IMR-90 (cell line): ENCODE data around the gene HJURP. TPM values are rescaled to one million over a fixed set of nuclear protein-coding genes. Genes with fewer than 3 reads are reported as not detected.

Experiments
- ATAC-seq: fragments of 200-7000 bp; cut with Tn5 transposase; 2 replicates; pipeline ENCODE4 v1.9.1; 2020; ENCODE audit warnings: low read depth, mild to moderate bottlenecking, moderate library complexity
- BruUV-seq: library from RNA; stranded (reverse); fragments of 400-500 nt; replicated peaks from 2 replicates; lab custom pipeline; 2021; lab: Mats Ljungman, UMichigan
- CTCF ChIA-PET: fragments of 300-600 bp; formaldehyde crosslinking; extraction: SDS; loops from one replicate; lab custom pipeline; 2021; ENCODE audit warnings: antibody characterized with exemption; lab: Yijun Ruan, JAX
- POLR2A ChIA-PET: fragments of 300-600 bp; sonication (Branson Sonifier 250); formaldehyde crosslinking; loops from one replicate; lab custom pipeline; 2022; ENCODE audit warnings: antibody characterized with exemption; ENCODE audit not compliant: unreplicated experiment; lab: Charles Lee
- DNase-seq: peaks from one replicate; pipeline ENCODE4 v3.0.0; 2013
- H2AFZ ChIP-seq: replicated peaks from 2 replicates; pipeline ENCODE3; 2013; ENCODE audit warnings: low read length, mild to moderate bottlenecking; ENCODE audit not compliant: poor library complexity
- H2AK5ac ChIP-seq: 2 replicates; pipeline ENCODE4 v1.6.1; 2013; ENCODE audit warnings: low read depth, low read length, inconsistent platforms
- H2AK9ac ChIP-seq: replicated peaks from 2 replicates; pipeline ENCODE3; 2013; ENCODE audit warnings: mild to moderate bottlenecking, low read depth, low read length, moderate library complexity; ENCODE audit not compliant: poor library complexity
- H2BK120ac ChIP-seq: 2 replicates; pipeline ENCODE4 v1.6.1; 2013; ENCODE audit warnings: low read depth, low read length, inconsistent platforms
- H2BK15ac ChIP-seq: 3 replicates; pipeline ENCODE4 v1.6.1; 2013; ENCODE audit warnings: low read depth, low read length, inconsistent platforms
- H2BK20ac ChIP-seq: 2 replicates; pipeline ENCODE4 v1.6.1; 2013; ENCODE audit warnings: low read depth, mild to moderate bottlenecking, inconsistent platforms, low read length, moderate library complexity
- H2BK5ac ChIP-seq: 2 replicates; pipeline ENCODE4 v1.6.1; 2013; ENCODE audit warnings: mild to moderate bottlenecking, low read depth, low read length, inconsistent platforms; ENCODE audit not compliant: poor library complexity, severe bottlenecking
- H3K14ac ChIP-seq: replicated peaks from 2 replicates; pipeline ENCODE4 v1.6.1; 2013; ENCODE audit warnings: low read depth, low read length, inconsistent platforms
- H3K18ac ChIP-seq: 2 replicates; pipeline ENCODE4 v1.6.1; 2013; ENCODE audit warnings: low read depth, low read length, control low read depth
- H3K23ac ChIP-seq: 2 replicates; pipeline ENCODE4 v1.6.1; 2013; ENCODE audit warnings: low read depth, low read length, inconsistent platforms
- H3K27ac ChIP-seq: 2 replicates; pipeline ENCODE4 v1.5.1; 2013; ENCODE audit warnings: mild to moderate bottlenecking, control low read depth, low read length; ENCODE audit not compliant: insufficient read depth
- H3K27me3 ChIP-seq: 2 replicates; pipeline ENCODE4 v1.6.1; 2013; ENCODE audit warnings: low read length; ENCODE audit not compliant: control insufficient read depth, insufficient read depth
- H3K36me3 ChIP-seq: 2 replicates; pipeline ENCODE4 v1.6.1; 2013; ENCODE audit warnings: low read length, mixed read lengths; ENCODE audit not compliant: control insufficient read depth, insufficient read depth
- H3K4ac ChIP-seq: 2 replicates; pipeline ENCODE4 v1.6.1; 2013; ENCODE audit warnings: low read depth, low read length, inconsistent platforms
- H3K4me1 ChIP-seq: 2 replicates; pipeline ENCODE4 v1.6.1; 2013; ENCODE audit warnings: low read length, mixed read lengths; ENCODE audit not compliant: control insufficient read depth, insufficient read depth
- H3K4me2 ChIP-seq: 2 replicates; pipeline ENCODE4 v1.6.1; 2013; ENCODE audit warnings: low read depth, mild to moderate bottlenecking, control low read depth, low read length, moderate library complexity
- H3K4me3 ChIP-seq: 2 replicates; pipeline ENCODE4 v1.5.1; 2013; ENCODE audit warnings: low read depth, mild to moderate bottlenecking, control low read depth, low read length, moderate library complexity; ENCODE audit not compliant: insufficient read depth
- H3K56ac ChIP-seq: 2 replicates; pipeline ENCODE4 v1.6.1; 2013; ENCODE audit warnings: low read length, inconsistent platforms; ENCODE audit not compliant: insufficient read depth; ENCODE audit errors: extremely low read depth
- H3K79me1 ChIP-seq, 2 experiments: 2 replicates each; pipeline ENCODE4 v1.6.1; 2013; ENCODE audit warnings: low read length in 2 of 2, inconsistent platforms in 1 of 2, low read depth in 1 of 2
- H3K9ac ChIP-seq: 2 replicates; pipeline ENCODE4 v1.6.1; 2013; ENCODE audit warnings: low read depth, low read length, control low read depth
- H3K9me1 ChIP-seq: 2 replicates; pipeline ENCODE4 v1.6.1; 2013; ENCODE audit warnings: low read length, inconsistent platforms; ENCODE audit not compliant: insufficient read depth
- H3K9me3 ChIP-seq: 2 replicates; pipeline ENCODE4 v1.6.1; 2013; ENCODE audit warnings: low read length; ENCODE audit not compliant: control insufficient read depth, insufficient read depth
- H4K20me1 ChIP-seq: 2 replicates; pipeline ENCODE4 v1.6.1; 2013; ENCODE audit warnings: low read length, inconsistent platforms; ENCODE audit not compliant: insufficient read depth
- H4K5ac ChIP-seq: 2 replicates; pipeline ENCODE4 v1.6.1; 2013; ENCODE audit warnings: mild to moderate bottlenecking, low read depth, low read length, control low read depth
- H4K8ac ChIP-seq, 2 experiments: 2 replicates each; pipeline ENCODE4 v1.6.1; 2013; ENCODE audit warnings: low read depth in 2 of 2, low read length in 2 of 2, control low read depth in 1 of 2, inconsistent platforms in 1 of 2
- H4K91ac ChIP-seq: 2 replicates; pipeline ENCODE4 v1.6.1; 2013; ENCODE audit warnings: low read depth, low read length, inconsistent platforms; ENCODE audit not compliant: insufficient read depth
- BHLHE40 ChIP-seq: fragments of 150-350 bp; IDR thresholded peaks from 2 replicates; pipeline ENCODE4 v1.6.1; 2016; ENCODE audit warnings: mild to moderate bottlenecking, low read depth, low read length
- CEBPB ChIP-seq: IDR thresholded peaks from 2 replicates; pipeline ENCODE4 v1.6.1; 2012; ENCODE audit warnings: low read depth, low read length, improper control_type of control experiment
- CHD1 ChIP-seq: IDR thresholded peaks from 2 replicates; pipeline ENCODE4 v1.6.1; 2012; ENCODE audit warnings: low read depth, low read length, improper control_type of control experiment
- FOS ChIP-seq: fragments of 150-350 bp; IDR thresholded peaks from 2 replicates; pipeline ENCODE4 v1.6.1; 2016; ENCODE audit warnings: low read depth, low read length
- MAFK ChIP-seq: IDR thresholded peaks from 2 replicates; pipeline ENCODE4 v1.6.1; 2012; ENCODE audit warnings: low read depth, low read length, improper control_type of control experiment
- MAZ ChIP-seq: IDR thresholded peaks from 2 replicates; pipeline ENCODE4 v1.6.1; 2012; ENCODE audit warnings: low read depth, mild to moderate bottlenecking, low read length, improper control_type of control experiment, moderate library complexity, borderline replicate concordance
- POLR2A ChIP-seq: IDR thresholded peaks from 2 replicates; pipeline ENCODE4 v1.6.1; 2012; ENCODE audit warnings: mild to moderate bottlenecking, low read depth, low read length
- RAD21 ChIP-seq: IDR thresholded peaks from 2 replicates; pipeline ENCODE4 v1.6.1; 2012; ENCODE audit warnings: low read length, improper control_type of control experiment
- RCOR1 ChIP-seq: IDR thresholded peaks from 2 replicates; pipeline ENCODE4 v1.6.1; 2012; ENCODE audit warnings: mild to moderate bottlenecking, low read length, improper control_type of control experiment; ENCODE audit not compliant: insufficient replicate concordance
- RFX5 ChIP-seq: IDR thresholded peaks from 2 replicates; pipeline ENCODE4 v1.8.0; 2012; ENCODE audit warnings: low read depth, mild to moderate bottlenecking, low read length, moderate library complexity
- SMC3 ChIP-seq: fragments of 150-350 bp; IDR thresholded peaks from 2 replicates; pipeline ENCODE4 v1.6.1; 2016; ENCODE audit warnings: low read depth, mild to moderate bottlenecking, antibody characterized with exemption, low read length, moderate library complexity
- WGBS, 2 experiments: methylation state at CpG; one replicate each; pipeline versions ENCODE4 v1.1.5 to v1.1.7; 2013; ENCODE audit warnings: missing lambda C conversion rate in 2 of 2; ENCODE audit not compliant: insufficient read length in 1 of 2; ENCODE audit errors: extremely low coverage in 2 of 2; 5-methylcytosine and 5-hydroxymethylcytosine counted together
- dilution Hi-C: fragments of 300-500 bp; cut with HindIII; formaldehyde crosslinking; loops from one replicate; pipeline ENCODE4 v1.14.3; 2018; ENCODE audit warnings: low sequenced_read_pairs; ENCODE audit not compliant: unreplicated experiment
- in situ Hi-C: fragments of 300-500 bp; cut with MboI; formaldehyde crosslinking; loops from 3 replicates; pipeline ENCODE4 v1.14.3; 2019; ENCODE audit warnings: low sequenced_read_pairs, inconsistent platforms, mixed read lengths
- intact Hi-C: fragments of 100-400 bp; cut with micrococcal nuclease; formaldehyde crosslinking; loops from 2 replicates; pipeline ENCODE4 v1.10.0; 2022
- polyA plus RNA-seq, 3 experiments: library from polyadenylated mRNA; depleted of rRNA; stranded (reverse); fragments of >200 nt; gene quantifications; 2 replicates each; pipeline ENCODE4 v1.2.3, GENCODE V29; 2012; ENCODE audit warnings: low replicate concordance in 1 of 3
- total RNA-seq: library from RNA; depleted of rRNA; stranded (reverse); fragments of >200 nt; gene quantifications from 2 replicates; pipeline ENCODE4 v1.2.3, GENCODE V29; 2012
- TF ChIP-seq, protein P1 (sequence below): fragments of 150-350 bp; IDR thresholded peaks from 2 replicates; pipeline ENCODE4 v1.6.1; 2017; ENCODE audit warnings: mild to moderate bottlenecking, antibody characterized with exemption, low read length, low read depth
- TF ChIP-seq, protein P2 (sequence below): fragments of 150-350 bp; IDR thresholded peaks from 2 replicates; pipeline ENCODE4 v1.6.1; 2016; ENCODE audit warnings: low read depth, mild to moderate bottlenecking, low read length, moderate library complexity, borderline replicate concordance

The HJURP gene
- total and polyA plus RNA-seq, 2 of the 4 experiments (the other 2 are of a cell fraction) = 22.6 to 26.5 TPM

GRCh38 chr2:233866479-233866878, 12.1 kb upstream of the HJURP start:
- H3K27ac ChIP-seq = no peak overlapping the region
- H4K8ac ChIP-seq = no peak overlapping the region
- BruUV-seq = no TSS peak
- in situ Hi-C loops (no loop called here), intact Hi-C loops (no loop called here), dilution Hi-C loops (no loop called here)
- H3K4me3 ChIP-seq = no peak overlapping the region
- no peak overlapping the region for H2AK9ac ChIP-seq
- no peak overlapping the region for H2AK5ac ChIP-seq
- H2BK5ac ChIP-seq = no peak overlapping the region
- H3K9me1 ChIP-seq = no peaks in the 10 kb centered on the region
- no peak overlapping the region for H3K14ac ChIP-seq
- H3K4me2 ChIP-seq = no peak overlapping the region
- peaks cover 0 to 7% of the 10 kb centered on the region in 2 experiments; a peak in 1 of 4 replicates for H3K79me1 ChIP-seq
- WGBS, 2 experiments = 94% methylated on average over 7 of the region's 11 CpGs; no CpG with 5 or more reads in 1 of the 2 experiments
- no peak overlapping the region for H4K5ac ChIP-seq
- no peak overlapping the region for H2BK120ac ChIP-seq
- no peak overlapping the region for H3K23ac ChIP-seq
- H4K20me1 ChIP-seq = no peaks in the 10 kb centered on the region
- no peak overlapping the region for H3K9ac ChIP-seq
- H3K4ac ChIP-seq = no peak overlapping the region
- H4K91ac ChIP-seq = no peak overlapping the region
- peaks cover 4% of the 10 kb centered on the region; the same call in 1 of the 2 replicates for H3K36me3 ChIP-seq
- ChIA-PET CTCF (no interaction called here), POLR2A (no interaction called here)
- no peaks in the 10 kb centered on the region for H3K9me3 ChIP-seq
- H3K27me3 ChIP-seq = no peaks in the 10 kb centered on the region
- H2BK20ac ChIP-seq = no peak overlapping the region
- TF ChIP-seq CHD1 = no peak
- TF ChIP-seq, protein P1, sequence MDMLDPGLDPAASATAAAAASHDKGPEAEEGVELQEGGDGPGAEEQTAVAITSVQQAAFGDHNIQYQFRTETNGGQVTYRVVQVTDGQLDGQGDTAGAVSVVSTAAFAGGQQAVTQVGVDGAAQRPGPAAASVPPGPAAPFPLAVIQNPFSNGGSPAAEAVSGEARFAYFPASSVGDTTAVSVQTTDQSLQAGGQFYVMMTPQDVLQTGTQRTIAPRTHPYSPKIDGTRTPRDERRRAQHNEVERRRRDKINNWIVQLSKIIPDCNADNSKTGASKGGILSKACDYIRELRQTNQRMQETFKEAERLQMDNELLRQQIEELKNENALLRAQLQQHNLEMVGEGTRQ = no peak
- TF ChIP-seq FOS = no peak
- TF ChIP-seq BHLHE40 = no peak
- TF ChIP-seq POLR2A = no peak
- no peak for TF ChIP-seq RCOR1
- TF ChIP-seq, protein P2, sequence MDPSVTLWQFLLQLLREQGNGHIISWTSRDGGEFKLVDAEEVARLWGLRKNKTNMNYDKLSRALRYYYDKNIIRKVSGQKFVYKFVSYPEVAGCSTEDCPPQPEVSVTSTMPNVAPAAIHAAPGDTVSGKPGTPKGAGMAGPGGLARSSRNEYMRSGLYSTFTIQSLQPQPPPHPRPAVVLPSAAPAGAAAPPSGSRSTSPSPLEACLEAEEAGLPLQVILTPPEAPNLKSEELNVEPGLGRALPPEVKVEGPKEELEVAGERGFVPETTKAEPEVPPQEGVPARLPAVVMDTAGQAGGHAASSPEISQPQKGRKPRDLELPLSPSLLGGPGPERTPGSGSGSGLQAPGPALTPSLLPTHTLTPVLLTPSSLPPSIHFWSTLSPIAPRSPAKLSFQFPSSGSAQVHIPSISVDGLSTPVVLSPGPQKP = no peak
- no peak for TF ChIP-seq RAD21
- no peak for TF ChIP-seq MAFK
- no peak for TF ChIP-seq SMC3
- TF ChIP-seq RFX5 = no peak
- no peak for TF ChIP-seq CEBPB
- no peak for TF ChIP-seq MAZ
- no peak overlapping the region for H3K18ac ChIP-seq
- ATAC-seq (no peak), DNase-seq (no peak)
- no peak overlapping the region for H3K56ac ChIP-seq
- H3K4me1 ChIP-seq = no peaks in the 10 kb centered on the region
- no peak overlapping the region for H2BK15ac ChIP-seq
- H2AFZ ChIP-seq = no peak overlapping the region
